OCI-LY3 (cell line): ENCODE results near the gene ZNF362.

Experiments used
- EZH2phosphoT487 ChIP-seq: fragments of 200-600 bp; shearing (Covaris generic); IDR thresholded peaks from 2 replicates; pipeline ENCODE4 v1.6.1; 2018; ENCODE audit warnings: antibody characterized with exemption, mixed run types, low read depth
- TF ChIP-seq, protein P1 (sequence below): fragments of 200-600, 300-600 bp; sonication (generic); IDR thresholded peaks from 2 replicates; pipeline ENCODE4 v1.5.1; 2014; ENCODE audit warnings: antibody characterized with exemption, low read length, low read depth

DNA sequence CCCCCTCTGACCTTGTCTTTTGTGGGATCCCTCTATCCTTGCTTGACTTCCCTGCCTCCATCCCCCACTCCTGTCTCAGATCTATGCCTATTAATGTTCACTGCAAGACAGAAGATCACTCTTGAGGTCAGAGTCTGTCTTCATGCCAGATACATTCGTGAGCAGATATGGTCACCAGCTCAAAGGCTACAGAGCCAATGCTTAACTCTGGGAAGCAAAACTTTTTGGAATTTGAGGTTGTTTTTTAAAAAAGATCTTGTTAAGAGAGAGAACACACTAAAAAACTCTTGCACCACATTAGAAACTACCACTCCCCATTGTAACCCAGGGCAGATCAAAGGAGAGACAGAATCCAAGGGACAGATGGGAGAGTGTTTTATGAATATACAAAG is 81.8 kb downstream of the ZNF362 start:
- TF ChIP-seq, protein P1, sequence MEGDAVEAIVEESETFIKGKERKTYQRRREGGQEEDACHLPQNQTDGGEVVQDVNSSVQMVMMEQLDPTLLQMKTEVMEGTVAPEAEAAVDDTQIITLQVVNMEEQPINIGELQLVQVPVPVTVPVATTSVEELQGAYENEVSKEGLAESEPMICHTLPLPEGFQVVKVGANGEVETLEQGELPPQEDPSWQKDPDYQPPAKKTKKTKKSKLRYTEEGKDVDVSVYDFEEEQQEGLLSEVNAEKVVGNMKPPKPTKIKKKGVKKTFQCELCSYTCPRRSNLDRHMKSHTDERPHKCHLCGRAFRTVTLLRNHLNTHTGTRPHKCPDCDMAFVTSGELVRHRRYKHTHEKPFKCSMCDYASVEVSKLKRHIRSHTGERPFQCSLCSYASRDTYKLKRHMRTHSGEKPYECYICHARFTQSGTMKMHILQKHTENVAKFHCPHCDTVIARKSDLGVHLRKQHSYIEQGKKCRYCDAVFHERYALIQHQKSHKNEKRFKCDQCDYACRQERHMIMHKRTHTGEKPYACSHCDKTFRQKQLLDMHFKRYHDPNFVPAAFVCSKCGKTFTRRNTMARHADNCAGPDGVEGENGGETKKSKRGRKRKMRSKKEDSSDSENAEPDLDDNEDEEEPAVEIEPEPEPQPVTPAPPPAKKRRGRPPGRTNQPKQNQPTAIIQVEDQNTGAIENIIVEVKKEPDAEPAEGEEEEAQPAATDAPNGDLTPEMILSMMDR: no peak
- no peak for TF ChIP-seq EZH2phosphoT487
